HG03342 (cell line): ENCODE results near the gene MRPL18.
"Not testable (repeated sequence)": the region's sequence is repeated elsewhere in the genome, so short reads cannot be mapped to it uniquely, and the experiment has no call there.

Experiments used
- ATAC-seq: cut with Tn5 transposase; IDR thresholded peaks from one replicate; pipeline ENCODE4 v1.9.1; 2021; ENCODE audit warnings: mild to moderate bottlenecking, moderate library complexity; ENCODE audit not compliant: unreplicated experiment

The MRPL18 gene

DNA sequence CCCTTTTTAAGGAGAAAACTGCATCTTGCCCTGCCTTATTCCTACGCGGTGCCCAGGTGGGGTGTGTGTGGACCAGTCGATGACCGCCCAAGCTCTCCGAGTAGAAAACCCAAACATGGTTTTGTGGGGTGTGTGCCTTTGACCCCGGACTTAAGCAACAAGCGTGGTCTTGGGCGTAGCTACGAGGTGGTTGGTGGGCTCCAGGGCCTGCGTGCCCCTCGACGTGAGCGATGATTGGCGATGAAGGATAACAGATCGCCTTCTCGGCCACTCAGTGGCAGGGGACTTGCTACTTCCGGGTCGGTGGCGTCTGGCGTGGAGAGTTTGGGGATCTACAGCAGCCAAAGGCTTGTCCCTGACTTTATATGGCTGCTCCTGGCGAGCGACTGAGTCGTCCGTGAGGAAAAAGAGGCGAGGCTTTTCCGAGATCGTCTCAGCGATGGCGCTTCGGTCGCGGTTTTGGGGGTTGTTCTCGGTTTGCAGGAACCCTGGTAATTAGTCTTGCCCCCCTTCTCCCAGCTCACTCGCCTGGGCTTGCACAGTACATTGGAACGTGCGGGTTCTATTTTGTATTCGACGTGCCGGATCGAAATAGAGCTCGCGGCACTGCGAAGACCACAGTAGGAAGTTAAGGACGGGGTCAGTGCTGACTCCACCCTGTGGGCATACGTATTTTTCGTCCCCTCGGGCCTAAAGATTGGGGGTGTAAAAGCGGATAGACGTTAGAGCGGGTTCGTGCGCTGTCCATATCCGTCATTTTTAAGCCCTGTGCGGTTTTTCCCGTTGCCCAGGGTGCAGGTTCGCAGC lies at the start of gene MRPL18:
MRPL18 (plus strand) TSS at position 319 of the 807 bp plus-strand sequence; CDS start at position 440, 121 bp downstream.
- peak; percentile 83 for ATAC-seq

DNA sequence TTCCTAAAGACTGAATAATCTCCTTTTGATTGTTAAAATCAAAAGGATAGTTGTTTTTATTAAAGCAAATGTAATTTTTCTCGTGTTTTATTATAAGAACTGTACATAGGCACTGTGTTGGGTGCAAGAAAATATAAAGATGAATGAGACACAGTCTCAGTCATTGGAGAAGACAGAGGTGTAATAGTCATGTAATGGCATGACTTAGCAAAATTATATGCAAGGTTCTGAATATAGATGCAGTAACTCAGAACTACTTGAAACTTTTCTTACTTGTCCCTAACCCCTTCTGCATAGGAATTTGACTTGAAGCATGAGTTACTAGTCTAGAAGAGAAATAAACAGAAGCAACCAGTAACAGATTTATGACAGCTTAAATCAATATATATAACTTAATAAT lies 48.1 kb upstream of the MRPL18 start:
- no peak for ATAC-seq

DNA sequence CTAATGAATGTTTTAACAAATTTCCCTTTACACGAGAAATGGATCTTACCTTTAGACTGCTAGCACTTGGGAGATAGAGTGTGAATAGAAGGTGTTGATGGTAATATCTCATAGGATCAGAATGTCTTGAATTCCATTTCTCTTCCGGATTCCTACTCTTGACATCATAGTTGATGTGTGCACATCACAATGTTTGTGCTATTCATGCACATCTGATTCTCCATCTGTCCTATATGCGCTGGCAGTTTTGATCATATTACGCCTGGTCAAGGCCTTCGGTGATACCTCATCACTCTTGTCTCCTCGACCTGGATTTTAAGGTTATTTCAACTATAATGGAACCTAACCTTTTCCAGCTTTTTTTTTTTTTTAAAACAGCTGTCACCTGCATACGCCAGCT lies 45.2 kb upstream of the MRPL18 start:
- ATAC-seq = no peak

DNA sequence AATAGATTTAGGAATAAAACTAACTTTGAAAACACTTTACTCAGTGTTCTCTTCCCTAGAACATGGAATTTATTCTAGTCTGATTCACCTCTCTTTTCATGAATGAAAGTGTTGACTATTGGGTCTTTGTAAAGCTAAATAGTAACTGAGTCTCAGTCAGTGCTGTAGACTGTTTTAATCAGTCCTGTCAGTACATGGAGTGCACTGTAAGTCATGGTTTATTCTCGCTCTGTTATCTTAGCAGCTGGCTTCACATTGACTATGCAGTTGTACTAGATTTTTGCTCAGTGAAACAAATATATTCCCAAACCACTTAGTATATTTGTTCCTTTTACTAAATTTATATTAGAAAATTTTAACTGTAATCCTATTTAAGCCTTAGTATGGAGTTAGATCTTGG lies 43.5 kb upstream of the MRPL18 start:
- no peak for ATAC-seq

DNA sequence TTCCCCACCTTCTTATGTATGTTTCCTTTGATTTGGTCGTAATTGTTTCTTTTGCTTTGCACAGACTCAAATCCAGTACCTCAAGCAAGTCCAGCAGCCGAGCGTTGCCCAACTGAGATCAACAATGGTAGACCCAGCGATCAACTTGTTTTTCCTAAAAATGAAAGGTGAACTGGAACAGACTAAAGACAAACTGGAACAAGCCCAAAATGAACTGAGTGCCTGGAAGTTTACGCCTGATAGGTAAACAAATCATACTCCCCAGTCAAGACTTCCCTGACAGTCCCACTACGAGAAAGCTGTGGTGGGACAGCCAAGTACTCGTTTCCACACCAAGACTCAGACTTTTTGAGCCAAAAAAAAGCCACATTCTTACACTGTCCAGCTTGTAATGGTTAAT lies 42.1 kb upstream of the MRPL18 start:
- ATAC-seq = not testable (repeated sequence)

DNA sequence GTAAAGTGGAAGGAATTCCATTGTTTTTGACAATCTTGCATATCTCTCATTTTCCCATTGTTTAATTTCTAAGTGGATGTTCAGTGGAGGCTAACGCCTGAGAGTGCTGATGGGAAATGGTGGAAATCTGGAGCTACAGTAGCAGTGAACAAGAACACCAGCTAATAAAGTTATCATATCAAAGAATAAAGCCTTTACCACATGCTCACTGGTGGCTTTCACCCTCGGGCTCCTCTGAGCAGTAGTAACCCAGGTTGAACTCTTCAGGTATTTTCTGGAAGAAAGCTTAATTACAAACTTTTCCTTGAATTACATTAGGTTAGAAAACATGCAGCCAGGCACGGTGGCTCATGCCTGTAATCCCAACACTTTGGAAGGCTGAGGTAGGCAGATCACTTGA lies 38.8 kb upstream of the MRPL18 start:
- ATAC-seq = no peak

DNA sequence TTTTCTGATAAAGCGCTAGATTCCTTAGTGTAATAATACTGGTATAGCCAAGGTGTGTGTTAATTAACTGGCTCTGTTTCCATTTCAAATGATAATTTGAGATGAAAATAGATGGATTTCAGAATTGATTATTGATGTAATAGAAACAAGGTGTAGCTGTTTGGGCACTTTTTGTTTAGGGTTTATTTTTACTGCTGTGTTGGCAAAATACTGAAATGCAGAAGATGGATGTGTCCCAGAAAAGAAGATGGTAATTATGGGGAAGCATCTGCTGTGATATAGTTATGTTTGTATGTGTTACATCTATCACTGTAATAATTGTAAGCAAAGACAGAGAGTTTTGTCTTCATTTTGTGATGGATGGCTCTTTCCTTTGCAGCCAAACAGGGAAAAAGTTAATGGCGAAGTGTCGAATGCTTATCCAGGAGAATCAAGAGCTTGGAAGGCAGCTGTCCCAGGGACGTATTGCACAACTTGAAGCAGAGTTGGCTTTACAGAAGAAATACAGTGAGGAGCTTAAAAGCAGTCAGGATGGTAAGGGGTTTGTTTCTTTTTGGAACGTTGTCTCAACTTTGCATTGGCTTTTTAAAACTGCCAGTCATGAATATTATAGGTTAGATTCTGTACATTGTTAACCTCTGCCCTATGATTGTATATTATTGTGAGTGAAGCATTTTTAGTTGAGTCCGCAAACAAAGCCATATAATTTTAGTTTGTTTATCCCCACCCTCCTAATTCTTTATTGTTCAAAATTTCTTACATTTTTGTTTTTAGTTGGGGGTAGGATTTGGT lies 37.0 kb upstream of the MRPL18 start:
- ATAC-seq = no peak

DNA sequence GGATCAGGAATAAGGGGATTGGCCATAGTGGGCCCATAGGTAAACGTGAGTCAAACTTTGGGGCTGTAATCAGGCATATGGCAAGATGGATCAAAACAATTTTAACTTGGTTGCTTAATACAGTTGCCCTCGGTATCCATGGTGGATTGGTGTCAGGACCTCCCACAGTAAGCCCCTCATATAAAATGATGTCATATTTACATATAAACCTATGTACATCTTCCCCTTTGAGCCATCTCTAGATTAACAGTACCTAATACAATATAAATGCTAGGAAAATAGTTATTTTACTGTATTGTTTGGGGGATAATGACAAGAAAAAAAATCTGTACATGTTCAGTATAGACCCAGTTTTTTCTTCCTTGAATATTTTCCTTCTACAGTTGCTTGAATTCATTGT lies 35.9 kb upstream of the MRPL18 start:
- no peak for ATAC-seq

DNA sequence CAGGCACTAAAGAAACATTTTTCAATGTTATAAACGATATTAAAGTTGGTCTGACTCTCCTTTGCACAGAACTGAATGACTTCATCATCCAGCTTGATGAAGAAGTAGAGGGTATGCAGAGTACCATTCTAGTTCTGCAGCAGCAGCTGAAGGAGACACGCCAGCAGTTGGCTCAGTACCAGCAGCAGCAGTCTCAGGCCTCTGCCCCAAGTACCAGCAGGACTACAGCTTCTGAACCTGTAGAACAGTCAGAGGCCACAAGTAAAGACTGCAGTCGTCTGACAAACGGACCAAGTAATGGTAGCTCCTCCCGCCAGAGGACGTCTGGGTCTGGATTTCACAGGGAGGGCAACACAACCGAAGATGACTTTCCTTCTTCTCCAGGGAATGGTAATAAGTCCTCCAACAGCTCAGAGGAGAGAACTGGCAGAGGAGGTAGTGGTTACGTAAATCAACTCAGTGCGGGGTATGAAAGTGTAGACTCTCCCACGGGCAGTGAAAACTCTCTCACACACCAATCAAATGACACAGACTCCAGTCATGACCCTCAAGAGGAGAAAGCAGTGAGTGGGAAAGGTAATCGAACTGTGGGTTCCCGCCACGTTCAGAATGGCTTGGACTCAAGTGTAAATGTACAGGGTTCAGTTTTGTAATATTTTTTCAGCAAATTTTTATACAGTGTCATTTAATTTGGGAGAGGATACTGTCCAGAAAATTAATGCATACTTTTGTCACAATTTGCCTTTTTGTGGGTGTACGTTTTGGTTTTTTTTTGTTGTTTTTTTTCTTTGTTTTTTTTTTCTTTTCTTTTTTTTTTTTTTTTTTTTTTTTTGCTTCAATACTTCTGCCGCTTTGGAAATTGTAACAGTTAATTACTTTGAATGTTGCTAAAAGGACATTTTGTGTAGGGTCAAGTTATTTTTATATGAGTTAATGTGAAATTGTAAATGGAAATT lies 35.0 kb upstream of the MRPL18 start:
- no peak for ATAC-seq

DNA sequence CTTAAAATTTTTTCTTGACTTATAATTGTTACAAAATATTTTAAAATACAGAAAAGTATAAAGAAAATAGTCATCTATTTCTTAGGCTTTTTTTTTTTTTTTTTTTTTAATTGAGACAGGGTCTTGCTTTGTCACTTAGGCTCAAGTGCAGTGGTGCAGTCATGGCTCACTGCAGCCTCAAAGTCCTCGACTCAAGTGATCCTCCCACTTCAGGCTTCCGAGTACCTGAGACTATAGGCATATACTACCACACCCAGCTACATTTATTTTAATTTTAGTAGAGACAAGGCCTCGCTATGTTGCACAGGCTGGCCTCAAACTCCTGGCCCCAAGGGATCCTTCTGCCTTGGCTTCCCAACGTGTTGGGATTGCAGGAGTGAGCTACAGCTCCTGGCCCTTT lies 33.8 kb upstream of the MRPL18 start:
- no peak for ATAC-seq

DNA sequence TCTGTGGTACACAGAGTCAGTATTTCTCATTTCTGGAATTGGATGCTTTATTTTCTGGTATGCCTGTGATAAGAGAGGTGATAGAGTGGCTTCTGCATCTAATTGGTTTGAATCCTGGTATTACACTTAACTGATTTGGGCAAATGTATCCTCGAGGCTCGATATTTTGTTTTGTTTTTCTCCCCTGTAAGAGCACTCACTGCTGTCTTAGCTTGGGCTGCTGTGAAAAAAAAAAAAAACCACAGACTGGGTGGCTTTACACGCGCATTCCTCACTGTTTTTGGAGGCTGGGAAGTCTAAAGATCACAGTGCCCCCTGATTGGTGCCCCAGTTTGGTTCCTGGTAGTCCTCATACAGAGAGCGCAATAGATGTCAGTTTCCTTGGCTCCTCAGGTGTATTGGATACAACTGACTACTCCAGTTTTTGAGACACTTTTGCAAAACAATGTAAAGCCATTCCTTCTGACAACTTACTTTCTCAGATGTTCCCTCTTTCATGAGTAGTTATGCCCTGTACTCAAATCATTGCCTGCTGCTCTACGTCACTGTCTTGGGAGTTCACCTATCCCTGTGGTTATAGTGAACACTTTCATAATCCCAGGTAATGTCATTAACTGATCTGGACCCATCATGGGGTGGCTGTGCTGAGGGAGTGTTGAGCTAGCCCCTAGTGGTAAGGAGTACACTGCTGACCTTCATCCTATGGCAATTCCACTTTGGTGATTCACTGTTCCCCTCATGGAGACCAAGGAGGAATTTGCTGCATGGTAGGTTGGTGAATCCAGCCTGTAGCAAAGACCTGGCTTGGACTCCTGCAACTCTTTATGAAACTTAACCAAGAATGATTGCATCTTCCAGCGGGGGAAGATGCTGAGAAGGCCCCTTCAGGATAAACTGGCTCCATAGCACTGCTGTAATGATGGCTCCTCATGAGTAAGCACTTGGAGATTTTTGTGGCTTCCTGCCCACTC lies 32.0 kb upstream of the MRPL18 start:
- no peak for ATAC-seq

DNA sequence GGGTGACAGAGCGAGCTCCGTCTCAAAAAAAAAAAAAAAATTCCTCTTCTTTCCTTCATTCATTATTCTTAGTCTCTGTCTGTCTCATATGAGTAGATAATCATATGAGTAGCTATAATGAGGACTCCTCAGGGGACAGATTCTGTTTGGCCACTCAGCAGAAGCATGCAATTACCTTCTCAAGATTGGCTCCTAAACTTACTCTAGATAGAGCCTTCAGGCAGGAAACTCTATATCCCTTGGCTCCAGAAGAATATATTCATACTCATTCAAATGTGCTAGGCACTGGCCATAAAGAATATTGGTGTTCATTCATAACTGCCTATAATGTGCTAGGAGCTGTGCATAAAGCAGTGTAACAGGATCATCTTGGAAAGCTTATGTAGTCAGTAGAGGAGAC lies 30.6 kb upstream of the MRPL18 start:
- no peak for ATAC-seq

DNA sequence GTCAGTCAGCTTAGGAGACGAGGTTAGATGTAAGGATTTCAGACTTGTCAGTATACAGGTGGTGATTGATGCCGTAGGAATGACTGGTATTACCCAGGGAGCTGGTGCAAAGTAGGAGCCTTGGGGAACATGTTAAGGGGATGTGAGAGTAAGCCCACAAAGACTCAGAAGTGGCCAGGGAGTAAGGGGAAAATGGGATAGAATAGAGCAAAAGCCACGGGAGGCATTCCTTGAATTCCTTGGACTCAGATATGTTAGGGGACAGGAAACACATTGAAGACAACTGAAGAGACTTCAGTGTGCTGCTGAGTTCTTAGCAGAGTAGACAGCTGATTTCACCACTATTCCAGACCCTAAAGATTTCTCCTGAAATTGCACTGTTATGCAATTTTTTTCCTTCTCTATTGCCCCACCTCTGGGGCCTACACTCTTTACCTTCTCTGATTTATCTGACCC lies 29.6 kb upstream of the MRPL18 start:
- ATAC-seq = no peak

DNA sequence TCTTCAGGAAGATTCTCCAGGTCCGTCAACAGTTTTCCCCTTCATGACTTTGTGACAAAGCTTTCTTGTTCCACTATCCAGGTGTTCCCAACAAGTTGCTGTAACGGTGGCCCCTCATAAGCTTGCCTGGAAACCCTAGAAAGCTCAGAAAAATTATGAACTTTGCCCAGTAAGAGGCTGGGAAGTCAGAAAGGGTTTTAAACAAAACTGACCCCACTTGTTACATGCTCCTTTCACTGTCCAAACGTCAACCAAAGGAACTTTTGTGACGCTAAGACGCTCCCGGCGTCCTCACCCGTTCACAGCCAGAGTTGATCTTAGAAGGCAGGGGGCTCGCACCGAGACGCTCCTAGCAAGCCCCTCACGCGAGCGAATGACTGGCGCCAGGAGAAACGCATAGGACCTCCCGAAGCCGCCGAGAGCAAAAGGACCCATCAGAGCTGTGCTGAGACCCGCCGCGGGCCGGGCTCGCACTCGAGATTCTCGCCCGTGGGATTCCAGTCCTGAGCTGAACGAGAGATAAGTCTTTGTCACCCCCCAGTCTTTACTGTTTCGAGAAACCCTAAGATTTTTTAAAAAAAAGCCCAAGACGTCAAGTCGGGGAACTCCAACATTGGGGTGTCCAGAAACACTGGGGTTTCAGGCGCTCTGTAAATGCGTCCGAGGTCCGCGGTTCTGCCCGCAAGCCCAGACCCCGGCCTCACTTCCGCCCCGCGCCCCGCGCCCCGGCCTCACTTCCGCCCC lies 29.0 kb upstream of the MRPL18 start:
- peak; percentile 1 for ATAC-seq

DNA sequence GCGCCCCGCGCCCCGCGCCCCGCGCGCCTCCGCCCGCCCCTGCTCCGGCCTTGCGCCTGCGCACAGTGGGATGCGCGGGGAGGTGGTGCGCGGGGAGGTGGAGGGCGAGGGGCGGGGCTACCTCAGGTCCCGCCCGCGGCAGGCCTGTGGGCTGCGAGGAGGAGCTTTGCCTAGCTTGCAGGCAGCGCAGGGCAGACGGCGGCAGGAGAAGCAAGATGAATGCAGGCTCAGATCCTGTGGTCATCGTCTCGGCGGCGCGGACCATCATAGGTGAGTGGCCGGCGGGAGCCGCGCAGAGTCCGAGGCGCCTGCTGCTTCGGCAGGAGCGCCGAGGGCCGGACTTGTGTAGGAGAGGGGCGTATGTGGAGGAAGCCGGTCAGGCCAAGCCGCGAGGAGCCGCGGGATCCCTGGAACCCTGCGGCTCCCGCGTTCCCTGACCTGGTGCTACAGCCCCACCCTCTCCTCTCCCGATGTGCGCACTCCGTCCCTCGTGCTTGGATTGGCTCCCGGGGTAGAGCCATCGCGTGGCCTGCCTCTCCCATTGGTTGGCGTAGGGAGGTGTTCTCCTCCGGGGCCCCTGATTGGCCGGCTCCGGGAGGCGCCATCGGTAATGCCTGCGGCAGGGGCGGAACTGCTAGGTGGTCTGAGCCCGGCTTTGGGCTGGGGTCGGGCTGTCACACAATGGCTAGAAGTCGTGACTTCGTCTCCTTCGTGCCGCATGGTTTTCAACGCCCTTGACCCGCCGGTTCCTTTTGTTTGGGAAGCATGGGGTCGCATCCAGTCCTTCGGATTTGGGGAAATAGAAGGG lies 28.2 kb upstream of the MRPL18 start, which contains the start of gene ACAT2:
ACAT2 (plus strand) TSS at position 173 of the 808 bp plus-strand sequence; CDS start at position 216, 43 bp downstream.
- peak; percentile 98 for ATAC-seq

DNA sequence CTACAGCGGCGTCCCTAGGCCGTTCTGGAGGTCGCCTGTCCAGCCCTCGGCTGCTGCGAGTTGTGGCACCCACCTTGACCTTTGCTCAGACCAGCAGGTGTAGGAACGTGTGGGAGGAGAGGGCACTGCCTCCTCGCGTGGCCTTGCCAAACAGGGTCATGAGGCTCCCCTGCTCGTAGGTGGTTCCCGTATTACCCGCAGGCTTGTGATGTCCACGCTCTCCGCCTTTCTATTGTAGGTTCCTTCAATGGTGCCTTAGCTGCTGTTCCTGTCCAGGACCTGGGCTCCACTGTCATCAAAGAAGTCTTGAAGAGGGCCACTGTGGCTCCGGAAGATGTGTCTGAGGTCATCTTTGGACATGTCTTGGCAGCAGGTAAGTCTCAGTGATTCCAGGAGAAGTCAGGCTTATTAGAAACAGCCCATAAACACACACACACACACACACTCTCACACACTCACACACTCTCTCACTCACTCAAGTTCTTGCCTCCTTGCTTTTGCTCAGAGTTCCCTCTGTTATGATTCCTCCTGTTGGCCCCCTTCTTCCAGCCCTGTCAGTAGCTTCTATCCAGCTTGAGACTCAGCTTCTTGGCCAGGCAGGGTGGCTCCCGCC lies 27.5 kb upstream of the MRPL18 start:
- ATAC-seq = peak; percentile 3

DNA sequence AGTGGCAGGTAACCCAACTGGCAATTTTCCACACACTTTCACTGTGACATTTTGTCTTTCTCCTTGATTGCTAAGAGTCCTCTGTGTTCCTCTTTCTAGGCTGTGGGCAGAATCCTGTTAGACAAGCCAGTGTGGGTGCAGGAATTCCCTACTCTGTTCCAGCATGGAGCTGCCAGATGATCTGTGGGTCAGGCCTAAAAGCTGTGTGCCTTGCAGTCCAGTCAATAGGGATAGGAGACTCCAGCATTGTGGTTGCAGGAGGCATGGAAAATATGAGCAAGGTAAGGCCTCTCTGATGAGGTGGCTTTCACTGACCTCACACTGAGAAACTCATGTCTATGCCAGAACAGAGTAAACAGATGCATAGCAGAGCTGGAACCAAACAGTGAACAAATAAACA lies 23.4 kb upstream of the MRPL18 start:
- ATAC-seq = no peak

DNA sequence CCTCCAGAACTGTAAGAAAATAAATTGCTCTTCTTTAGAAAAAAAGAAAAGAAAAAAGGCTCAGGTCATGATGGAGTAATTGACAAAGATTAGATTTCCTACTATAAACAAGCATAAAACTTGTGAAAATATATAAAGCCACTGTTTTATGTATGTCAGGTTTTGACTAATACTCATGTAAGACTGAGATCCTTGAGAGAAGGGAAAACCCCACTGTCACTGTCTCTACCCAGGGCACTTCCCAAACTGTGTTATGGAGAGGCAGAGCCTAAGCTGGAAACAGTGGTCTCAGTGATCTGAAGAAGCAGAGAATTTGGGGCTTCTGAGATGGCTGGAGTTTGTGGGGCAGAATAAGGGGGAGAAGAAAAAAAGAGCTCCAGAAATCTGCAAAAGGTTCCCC lies 20.8 kb upstream of the MRPL18 start:
- no peak for ATAC-seq
